GM19328 (cell line): ENCODE measurements around the gene MTMR2.

Experiments
- ATAC-seq: cut with Tn5 transposase; IDR thresholded peaks from one replicate; pipeline ENCODE4 v1.9.1; 2021; ENCODE audit warnings: mild to moderate bottlenecking, moderate library complexity; ENCODE audit not compliant: unreplicated experiment

The MTMR2 gene

DNA sequence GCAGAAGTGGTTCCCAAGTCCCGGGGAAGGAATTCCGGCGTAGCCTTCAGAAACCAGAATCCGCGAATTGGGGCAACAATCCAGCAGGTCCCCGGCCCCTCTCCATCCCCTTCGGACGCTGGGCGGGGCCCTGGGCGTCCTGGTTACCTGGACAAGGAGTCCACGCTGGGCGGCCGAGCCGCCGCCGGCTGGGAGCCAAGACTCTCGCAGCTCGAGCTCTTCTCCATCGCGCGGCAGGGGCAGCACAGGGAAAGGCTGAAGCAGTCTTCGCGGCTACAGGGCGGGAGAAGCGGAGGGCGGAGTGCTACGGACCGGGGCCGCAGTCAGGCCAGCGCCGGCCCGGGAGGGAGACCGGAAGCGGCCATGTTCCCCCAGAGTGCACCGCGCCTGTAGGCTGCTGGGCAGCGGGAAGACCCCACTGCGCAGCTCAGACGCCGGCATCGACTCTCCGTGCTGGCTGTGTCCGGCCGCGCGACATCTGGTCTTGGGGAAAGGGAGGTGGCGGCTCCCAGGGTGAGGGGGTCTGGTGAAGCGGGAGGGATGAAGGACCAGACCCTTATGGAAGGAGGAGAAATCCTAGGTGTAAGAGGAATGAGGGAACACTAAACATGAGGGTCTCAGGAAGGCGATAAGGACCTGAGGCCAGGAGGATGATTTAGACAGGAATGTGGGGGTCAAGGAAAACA, at the start of gene MTMR2:
TSS of gene MTMR2 (minus strand) at position 380 of the 686 bp plus-strand sequence. CDS start at position 227, 153 bp downstream.
- peak; percentile 99 for ATAC-seq

DNA sequence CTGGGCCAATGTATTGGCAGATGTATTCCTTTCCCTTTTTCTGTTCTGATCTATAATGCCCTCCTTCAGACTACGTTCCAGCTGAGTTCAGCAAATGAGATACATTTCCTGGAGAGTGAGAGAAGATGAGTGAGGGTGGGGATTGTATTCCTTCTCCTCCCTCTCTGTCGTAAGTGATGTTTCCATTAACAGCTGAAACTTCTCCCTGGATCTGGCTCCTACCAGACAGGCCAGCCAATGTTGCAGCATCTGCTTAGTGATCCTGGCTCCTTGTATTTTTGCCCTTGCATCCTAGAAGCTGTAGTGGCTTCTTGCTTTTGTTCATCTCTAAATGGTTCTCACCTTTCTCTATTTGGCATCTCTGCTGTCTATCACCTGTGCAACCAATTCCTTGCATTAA, 48.2 kb upstream of the MTMR2 start:
- ATAC-seq = no peak

DNA sequence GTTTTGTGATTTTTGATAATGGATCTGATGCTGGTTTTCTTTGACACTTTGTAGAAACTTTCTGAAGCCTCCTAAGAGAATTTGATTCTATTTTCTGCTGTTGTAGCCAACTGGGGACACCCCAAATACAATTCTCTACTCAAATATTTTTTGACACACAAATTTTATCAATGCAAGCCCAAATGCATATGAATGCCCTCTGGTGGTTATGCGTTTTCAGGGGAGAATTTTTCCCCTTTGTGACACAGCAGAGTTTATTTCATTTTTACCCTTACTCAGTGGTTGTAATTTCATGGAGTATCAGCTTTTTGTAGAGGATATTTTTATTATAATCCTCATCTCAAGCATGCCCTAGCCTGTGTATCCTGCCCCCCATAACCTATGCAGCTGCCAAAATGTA, 44.7 kb upstream of the MTMR2 start:
- ATAC-seq = no peak

DNA sequence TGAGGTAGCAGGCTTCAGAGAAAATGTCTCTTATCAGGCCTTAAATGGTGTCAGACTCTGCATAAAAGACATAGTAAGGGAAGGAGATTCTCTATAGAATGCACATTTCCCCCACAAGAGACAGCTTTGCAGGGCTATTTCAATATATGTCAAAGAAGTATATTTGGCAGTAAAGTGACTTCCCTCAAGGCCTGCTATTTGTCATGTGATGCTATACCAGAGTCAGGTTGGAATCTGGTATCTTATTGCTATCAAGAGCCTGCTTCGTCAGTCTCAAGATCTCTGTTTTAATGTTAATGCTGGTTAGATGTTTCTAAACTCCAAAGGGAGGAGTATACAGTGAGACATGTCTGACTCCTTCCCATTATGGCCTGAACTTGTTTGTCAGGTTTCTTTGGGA, 40.4 kb upstream of the MTMR2 start:
- ATAC-seq = no peak

DNA sequence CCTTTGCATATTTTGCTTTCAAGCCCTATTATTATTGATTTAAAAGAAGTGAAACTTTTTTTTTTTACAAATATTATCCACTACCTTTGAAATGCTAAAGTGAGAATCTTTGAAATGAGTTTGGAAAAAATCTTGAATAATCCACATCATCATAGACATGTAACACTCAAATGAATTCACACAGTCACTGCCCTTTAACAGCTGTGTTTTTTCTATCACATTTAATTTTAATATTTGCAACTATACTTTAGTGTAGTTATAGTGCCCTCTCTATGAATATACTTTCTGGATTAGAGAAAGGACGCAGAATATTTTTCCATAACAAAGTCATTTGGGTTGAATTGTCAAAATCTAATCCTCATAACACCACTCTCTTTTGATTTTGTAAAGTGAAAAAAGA, 37.9 kb upstream of the MTMR2 start:
- ATAC-seq = no peak

DNA sequence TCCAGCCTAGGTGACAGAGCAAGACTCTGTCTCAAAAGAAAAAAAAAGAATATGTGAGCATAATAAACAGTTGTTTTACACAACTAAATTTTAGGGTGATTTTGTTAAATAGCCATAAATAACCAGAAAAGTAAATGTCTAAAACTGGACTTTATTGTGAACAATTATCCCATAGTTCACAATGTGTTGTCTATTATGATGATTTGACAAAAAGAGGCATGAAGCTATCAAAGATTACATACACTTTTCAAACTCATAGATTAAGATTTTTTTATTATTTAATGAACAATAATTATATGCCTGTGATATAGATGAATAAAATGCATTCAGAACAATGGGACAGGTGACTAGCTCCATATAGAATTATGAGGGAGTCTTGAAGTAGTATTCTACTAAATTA, 27.0 kb upstream of the MTMR2 start:
- ATAC-seq = no peak

DNA sequence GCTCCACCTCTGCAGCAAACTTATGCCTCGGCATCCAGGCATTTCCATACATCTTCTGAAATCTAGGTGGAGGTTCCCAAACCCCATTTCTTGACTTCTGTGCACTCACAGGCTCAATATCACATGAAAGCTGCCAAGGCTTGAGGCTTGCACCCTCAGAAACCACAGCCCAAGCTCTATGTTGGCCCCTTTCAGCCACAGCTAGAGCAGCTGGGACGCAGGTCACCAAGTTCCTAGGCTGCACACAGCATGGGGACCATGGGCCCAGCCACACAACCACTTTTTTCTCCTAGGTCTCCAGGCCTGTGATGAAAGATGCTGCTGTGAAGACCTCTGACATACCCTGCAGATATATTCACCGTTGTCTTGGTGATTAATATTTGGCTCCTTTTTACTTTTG, 24.7 kb upstream of the MTMR2 start:
- ATAC-seq = no peak

DNA sequence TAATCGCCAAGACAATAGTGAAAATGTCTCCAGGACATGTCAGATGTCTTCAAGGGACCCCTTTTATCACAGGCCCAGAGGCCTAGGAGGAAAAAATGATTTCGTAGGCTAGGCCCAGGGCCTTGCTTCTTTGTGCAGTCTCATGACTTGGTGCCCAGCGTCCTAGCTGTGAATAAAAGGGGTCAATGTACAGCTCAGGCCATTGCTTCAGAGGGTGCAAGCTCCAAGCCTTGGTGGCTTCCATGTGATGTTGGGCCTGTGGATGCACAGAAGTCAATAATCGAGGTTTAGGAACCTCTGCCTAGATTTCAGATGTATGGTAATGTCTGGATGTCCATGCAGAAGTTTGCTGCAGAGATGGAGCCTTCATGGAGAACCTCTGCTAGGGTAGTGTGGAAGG, 20.7 kb upstream of the MTMR2 start:
- ATAC-seq = no peak

DNA sequence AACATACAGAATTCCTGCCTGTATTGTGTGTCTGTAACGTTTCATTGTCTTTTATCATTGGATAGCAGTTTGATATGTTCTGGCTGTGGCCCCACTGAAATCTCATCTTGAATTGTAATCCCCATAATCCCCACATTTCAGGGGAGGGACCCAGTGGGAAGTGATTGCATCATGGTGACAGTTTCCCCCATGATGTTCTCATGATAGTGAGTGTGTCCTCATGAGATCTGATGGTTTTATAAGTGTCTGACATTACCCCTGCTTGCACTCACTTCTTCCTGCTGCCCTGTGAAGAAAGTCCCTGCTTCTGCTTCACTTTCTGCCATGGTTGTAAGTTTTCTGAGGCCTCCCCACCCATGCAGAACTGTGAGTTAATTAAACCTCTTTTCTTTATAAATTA, 19.6 kb upstream of the MTMR2 start:
- no peak for ATAC-seq

DNA sequence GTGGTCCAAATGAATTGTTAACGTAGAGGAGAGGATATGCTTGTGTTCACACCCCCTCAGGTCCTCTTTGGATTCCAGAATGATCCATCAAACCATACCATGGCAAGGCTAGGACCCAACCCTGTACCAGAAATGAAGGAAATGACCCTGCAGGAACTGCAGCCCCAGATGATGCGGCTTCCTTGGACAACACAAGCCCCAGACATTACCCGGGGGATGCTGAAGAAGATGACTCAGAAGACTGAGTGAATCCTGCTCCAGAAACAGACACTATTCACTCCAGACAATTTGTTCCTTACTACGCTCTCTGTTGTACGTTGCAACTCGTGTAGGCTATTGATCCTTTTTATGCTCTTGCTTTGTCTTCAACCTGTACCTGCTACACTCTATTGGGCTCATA, 15.2 kb upstream of the MTMR2 start:
- no peak for ATAC-seq

DNA sequence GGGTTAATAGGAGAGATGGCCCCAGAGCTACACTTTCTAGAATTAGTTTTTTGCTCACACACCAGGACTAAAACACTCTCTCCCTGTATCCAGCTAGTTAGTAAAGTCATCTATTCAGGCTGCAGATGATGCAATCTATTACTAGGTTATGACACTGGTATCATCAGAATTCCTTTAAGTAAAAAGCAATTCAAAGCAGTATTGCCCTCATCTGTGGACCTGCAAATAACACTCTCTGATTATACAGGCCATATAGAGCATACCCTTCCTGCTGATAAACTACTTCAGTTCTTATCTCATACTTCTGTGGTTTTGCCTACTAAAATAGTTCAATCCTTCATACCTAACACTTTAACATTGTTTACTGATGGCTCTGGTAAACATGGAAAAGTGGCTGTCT, 13.5 kb upstream of the MTMR2 start:
- no peak for ATAC-seq

DNA sequence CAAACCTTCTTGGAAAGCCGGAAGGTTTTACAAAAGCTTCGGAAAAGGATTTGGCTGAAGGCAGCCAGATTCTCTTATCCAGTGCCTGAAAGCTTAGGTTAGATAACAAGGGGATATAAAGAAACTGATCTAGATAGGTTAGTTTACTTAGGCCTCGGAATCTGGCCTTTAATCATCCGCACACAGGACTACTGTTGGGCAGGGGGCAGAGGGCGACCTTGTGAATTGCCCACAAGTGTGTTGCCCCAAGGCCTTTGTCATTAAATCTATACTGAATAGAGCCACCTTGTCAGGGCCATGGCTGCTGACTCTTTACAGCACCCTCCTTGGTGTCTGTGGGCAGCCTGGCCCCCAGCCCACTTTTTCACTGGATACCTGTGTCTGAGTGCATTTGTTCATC, 9.7 kb upstream of the MTMR2 start:
- no peak for ATAC-seq

DNA sequence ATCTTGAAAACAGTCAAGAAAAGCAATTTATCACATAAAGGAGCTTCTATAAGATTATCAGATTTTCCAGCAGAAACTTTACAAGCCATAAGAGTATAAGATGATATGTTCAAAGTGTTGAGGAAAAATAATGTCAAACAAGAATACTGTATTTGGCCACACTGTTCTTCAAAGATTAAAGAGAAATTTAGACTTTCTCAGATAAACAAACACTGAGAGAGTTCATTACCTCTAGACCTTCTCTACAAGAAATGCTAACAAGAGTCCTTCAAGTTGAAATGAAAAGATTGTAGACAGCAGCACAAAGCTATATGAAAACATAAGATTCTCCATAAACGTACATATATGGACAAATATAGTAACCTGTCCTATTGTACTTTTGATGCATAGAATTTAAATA, 8.0 kb upstream of the MTMR2 start:
- ATAC-seq = no peak

DNA sequence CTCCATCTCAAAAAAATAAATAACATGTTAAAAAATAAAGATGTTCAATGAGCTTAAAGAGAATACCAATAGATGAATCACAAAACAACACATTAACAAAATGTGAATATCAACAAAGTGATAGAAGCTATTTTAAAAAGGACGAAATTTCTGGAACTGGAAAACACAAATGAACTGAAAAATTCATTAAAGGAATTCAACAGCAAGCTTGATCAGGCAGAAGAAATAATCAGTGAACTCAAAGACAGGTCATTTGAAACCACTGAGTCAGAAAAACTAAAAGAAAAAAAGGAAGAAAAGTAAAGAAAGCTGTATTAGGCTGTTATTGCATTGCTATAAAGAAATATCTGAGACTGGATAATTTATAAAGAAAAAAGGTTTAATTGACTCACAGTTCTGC, 7.0 kb upstream of the MTMR2 start:
- no peak for ATAC-seq

DNA sequence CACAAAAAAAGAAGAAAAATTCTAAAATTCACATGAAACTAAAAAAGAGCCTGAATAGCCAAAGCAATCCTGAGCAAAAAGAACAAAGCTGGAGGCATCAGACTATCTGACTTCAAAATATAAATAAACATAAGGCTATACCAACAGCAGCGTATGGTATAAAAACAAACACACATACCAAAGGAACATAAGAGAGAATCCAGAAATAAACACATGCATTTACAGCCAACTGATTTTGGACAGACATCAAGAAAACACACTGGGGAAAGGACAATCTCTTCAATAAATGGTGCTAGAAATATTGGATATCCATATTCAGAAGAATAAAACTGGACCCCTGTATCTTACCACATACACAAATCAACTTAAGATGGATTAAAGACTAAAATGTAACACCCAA, 2.8 kb upstream of the MTMR2 start:
- ATAC-seq = no peak

DNA sequence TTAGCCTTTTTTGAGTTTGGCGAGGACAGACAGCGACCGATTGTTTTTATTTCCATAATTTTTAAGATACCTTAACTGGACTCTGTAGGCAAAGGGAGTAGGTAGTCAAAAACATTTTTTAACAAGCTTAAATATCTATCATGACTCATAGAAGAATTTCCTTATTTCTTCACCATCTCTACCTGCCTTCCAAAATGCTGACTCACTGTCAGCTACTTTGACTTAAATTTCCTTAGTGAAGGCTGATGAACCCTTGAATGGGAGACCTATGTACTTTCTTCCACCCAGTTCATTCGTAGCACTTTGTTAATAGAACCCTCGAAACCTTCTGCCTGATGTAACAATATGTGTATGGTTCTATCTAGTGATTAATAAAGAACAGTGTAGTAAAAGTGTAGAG, 1.1 kb upstream of the MTMR2 start:
- no peak for ATAC-seq

DNA sequence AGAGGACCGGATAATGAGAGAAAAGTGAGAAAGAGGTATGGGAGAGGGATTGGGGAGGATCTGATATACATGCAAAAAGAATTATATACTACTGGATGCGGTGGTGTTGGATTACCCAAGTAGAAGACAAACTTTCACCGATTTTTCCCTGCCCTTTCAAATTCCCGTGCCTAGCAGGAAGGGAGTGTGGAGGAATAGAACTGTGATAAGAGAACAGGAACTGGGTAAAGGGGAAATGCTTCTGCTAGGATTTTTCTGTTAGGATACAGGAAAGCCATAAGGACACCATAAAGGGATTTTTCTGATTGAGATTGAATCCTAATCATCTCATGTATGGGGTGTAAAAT, 480 bp upstream of the MTMR2 start:
- ATAC-seq = no peak

DNA sequence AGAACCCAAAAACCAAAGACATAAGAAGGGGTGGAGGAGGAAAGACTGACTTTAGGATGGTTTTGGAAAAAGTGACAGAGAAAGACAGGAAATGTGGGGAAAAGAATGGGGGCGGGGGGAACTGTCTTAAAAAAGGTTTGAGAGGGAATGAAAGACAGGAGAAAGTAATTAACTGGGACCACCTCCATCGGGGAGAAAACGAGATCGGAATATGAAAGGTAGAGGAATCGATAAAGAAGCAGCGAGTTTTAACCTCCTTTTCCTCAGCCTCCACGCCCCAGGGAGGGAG, 524 bp downstream of the MTMR2 start:
- no peak for ATAC-seq

DNA sequence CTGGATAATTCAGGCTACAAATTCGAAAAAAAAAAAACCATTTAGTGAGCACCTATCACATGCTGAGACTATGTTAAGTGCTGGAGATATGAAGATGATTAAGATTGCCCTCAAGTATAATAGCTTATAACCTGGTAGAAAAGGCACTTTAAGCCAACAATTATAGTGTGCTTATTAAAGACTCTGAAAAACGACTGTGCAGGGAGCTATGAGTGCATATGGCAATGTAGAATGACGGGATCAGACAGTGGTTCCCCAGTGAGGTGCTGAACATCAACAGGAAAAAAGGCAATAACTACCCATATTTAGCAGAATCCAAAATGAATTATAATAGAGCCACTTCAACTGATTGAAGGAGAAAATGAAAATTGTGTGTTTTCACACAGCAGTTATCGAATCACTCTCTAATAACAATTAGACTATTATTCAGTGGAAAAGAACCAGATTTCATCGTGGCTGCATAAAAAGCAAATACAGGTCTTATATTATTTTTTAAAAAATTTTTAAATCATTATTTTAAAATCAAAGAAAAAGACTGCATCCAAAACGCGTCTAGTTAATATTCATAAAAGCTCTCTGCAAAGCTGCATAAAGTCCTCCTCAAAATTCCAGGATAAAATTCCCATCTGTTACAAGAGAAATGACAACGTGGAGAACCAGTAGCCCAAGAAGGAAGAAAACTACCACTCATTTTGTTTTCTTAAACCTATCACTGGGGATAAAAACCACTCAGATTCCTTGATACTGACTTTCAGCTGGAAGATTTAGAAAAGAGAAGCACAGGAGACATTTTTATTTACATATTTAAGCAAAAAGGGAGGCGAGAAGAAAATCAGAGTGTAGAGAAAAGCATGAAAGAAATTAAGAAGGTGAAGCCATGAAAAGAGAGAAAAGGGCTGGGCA, 1.1 kb downstream of the MTMR2 start:
- no peak for ATAC-seq

DNA sequence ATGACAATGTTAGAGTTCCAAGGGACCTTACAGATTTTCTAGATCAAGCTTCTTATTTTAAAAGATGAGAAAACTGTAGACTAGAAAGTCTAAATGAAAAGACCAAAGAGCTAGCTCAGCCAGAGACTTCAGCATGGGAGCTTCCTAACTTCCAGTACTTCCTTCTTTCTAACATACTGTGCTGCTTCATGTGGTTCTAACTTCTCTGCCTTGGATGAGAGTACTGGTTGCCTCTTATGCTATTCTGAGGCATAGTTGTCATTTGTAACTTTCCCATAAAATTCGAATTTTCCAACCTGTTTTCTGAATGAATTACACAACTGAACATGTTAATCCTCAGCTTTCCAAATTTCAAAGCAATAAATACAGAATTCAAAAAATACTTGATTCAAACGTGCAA, 1.8 kb downstream of the MTMR2 start:
- ATAC-seq = no peak

DNA sequence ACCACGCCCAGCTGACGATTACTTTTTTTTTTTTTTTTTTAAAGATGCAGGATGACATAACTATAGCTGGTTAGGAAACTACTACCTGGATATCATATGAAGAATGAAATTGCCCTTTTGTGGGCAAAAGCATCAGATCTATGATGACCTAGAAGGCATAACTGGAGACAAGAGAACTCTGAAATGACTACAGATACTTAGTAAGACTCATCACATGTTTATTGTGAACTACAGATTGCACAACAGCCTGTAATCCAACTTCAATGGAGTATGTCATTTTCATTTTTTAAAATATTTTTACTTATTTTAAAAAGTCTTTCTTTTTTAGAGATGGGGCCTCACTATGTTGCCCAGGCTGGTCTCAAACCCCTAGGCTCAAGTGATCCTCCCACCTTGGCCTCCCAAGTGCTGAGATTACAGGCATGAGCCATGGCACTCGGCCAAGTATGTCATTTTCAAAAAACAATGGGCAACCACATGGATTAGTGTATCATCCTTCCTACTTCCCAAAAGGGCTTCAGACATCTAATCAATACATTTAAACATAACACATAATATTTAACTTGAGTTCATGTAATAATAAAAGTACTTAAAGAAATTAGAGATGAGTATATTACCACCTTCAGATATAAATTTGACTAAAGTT, 3.3 kb downstream of the MTMR2 start:
- no peak for ATAC-seq

DNA sequence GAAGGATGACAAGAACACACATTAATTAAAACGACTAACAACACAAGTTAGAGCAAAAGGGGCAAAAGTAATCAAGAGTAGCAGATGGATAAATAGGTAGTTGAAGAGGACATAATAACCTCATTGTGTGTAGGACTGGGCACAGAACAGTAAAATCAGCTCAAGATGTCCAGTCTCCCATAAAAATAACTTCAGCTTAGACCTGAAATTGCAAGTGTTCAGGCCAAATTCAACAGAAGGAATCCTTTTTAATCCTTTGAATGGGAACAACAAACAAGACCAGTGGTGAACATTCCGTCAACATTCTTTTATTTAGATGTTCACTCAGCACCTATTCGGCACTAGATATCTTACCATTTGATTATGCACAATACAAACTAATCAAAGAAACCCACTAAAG, 4.4 kb downstream of the MTMR2 start:
- no peak for ATAC-seq
